AG08396 (cell line): ENCODE measurements around the gene SLC29A3.
"Not testable (repeated sequence)": the region's sequence is repeated elsewhere in the genome, so short reads cannot be mapped to it uniquely, and the experiment has no call there.

Source experiments
- DNase-seq: peaks from one replicate; pipeline ENCODE4 v3.0.0; 2012; ENCODE audit warnings: low spot score, mixed read lengths

SLC29A3 gene

DNA sequence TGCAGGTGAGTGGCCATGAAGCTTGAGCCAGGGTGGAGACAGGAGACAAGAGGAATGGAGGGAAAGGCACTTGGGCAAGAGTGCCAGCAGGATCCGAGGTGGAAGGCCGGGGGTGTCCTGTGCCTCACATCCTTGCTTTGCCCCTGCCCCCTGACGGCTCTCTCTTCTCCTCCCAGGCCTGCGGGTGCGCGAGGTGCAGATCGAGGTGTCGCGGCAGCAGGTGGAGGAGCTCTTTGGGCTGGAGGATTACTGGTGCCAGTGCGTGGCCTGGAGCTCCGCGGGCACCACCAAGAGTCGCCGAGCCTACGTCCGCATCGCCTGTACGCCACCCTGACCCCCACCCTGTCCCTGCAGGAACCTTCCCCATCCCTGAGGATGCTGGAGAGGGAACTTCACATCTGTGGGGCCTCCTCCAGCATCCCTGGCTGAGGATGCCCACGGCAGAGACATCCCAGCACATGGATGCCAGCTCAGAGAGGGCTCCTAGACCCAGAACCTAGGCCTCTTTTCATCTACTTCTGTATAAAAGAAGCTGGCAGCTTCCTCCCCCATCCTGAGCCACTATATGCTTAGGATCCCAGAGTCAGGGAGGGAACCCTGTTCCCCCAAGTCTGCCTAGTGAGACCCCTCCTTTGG is 34.4 kb upstream of the SLC29A3 start:
- no peak for DNase-seq

GRCh38 chr10:71285180-71285545 is 33.9 kb upstream of the SLC29A3 start:
- peak; percentile 79 for DNase-seq

DNA sequence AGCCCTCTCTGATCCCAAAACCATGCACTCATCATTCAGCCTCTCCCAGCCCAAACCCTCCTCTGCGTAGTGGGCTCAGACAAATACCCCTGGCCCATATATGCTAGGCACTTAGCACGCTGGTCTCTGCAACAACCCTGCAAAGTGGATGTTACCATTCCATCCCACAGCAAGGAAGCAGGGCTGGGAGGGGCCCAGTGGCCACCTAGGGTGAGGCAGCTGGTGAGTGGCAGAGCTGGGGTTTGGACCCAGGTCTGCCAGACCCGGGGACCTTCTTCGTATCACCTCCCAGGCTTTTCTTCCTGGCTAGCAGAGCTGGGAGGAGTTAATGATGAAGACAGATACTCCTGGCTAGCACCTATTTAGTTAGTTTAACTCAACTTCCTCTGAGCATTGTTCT is 33.1 kb upstream of the SLC29A3 start:
- no peak for DNase-seq

DNA sequence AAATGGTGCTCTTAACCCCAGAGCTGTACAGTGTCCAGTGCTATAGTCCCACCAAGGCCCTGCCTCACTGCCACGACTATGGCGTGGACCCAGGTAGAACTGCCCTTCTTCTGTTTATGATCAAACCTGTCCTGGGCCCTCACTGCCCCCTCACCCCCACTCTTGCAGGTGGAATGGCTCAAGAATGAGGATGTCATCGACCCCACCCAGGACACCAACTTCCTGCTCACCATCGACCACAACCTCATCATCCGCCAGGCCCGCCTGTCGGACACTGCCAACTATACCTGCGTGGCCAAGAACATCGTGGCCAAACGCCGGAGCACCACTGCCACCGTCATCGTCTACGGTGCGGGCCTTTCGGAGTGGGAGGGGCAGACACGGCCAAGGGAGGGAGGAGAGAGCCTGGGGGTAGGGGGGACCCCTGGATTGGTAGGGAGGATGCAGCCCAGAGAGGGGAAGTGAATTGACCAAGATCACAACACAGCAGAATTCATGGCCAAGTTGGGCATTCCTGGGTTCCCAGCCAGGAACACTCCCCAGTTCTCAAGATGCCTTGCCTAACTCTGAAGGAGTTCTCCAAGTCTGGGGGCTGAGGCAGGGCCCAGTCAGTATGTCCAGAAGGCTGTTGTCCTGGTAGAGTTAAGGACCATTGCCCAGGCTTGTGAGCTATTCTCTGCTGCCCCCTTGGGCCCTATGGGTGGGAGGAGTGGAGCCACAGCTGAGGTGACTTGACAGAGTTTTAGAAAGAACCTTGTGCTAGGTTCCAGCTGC is 32.4 kb upstream of the SLC29A3 start:
- no peak for DNase-seq

DNA sequence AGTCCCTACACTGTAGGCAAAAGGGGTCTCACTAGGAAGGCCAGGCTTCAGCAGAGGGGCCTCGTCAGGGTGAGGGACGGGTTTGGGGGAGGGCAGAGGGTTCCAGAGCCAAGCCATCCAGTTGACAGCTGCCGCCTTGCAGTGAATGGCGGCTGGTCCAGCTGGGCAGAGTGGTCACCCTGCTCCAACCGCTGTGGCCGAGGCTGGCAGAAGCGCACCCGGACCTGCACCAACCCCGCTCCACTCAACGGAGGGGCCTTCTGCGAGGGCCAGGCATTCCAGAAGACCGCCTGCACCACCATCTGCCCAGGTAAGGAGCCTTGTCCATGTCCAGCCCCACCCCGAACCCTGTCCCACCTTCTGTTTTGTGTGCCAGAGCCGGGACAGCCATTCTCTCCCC is 31.6 kb upstream of the SLC29A3 start:
- DNase-seq: no peak

GRCh38 chr10:71288461-71288860 is 30.6 kb upstream of the SLC29A3 start:
- DNase-seq: no peak

GRCh38 chr10:71289421-71290130 is 29.5 kb upstream of the SLC29A3 start:
- DNase-seq: no peak

DNA sequence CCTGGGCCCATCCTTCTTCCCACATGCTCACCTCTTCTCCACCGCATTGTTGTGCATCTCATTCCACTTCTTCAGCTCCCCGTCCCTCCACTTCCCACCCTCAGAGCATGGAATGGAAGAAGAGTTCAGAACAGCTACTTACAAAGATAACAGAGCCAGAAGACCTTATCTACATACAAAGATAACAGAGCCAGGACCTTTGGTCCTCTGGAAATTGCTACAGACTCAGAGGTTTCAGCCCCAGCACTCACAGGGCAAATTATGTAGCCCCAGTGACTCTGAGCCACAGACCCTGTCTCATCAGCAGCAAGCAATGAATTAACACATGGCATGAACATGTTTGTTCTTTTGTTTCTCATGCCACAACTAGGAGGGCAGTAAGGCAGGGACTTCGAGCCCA is 28.7 kb upstream of the SLC29A3 start:
- DNase-seq: no peak

DNA sequence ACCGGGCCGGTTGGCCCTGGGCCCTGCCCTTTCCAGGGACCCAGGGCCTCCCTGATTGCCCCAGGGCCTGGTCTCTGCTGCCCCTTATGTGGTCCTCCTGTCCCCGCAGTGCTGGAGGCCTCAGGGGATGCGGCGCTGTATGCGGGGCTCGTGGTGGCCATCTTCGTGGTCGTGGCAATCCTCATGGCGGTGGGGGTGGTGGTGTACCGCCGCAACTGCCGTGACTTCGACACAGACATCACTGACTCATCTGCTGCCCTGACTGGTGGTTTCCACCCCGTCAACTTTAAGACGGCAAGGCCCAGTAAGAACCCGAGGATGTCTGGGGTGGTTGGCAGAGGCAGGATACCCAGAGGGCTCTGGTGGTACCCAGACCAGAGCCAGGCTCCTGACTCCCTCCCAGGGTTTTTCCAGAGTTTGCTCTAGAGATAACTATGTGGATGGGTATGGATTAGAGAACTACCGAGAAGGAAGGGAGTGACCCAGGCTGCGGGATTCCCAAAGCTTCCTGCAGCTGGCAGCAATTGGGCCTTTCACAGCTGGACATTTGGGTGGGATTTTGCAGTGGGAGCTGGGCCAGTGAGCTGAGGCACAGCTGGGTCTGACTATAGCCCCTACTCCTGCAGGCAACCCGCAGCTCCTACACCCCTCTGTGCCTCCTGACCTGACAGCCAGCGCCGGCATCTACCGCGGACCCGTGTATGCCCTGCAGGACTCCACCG is 28.1 kb upstream of the SLC29A3 start:
- DNase-seq: no peak

GRCh38 chr10:71291528-71291900 is 27.5 kb upstream of the SLC29A3 start:
- DNase-seq: no peak

DNA sequence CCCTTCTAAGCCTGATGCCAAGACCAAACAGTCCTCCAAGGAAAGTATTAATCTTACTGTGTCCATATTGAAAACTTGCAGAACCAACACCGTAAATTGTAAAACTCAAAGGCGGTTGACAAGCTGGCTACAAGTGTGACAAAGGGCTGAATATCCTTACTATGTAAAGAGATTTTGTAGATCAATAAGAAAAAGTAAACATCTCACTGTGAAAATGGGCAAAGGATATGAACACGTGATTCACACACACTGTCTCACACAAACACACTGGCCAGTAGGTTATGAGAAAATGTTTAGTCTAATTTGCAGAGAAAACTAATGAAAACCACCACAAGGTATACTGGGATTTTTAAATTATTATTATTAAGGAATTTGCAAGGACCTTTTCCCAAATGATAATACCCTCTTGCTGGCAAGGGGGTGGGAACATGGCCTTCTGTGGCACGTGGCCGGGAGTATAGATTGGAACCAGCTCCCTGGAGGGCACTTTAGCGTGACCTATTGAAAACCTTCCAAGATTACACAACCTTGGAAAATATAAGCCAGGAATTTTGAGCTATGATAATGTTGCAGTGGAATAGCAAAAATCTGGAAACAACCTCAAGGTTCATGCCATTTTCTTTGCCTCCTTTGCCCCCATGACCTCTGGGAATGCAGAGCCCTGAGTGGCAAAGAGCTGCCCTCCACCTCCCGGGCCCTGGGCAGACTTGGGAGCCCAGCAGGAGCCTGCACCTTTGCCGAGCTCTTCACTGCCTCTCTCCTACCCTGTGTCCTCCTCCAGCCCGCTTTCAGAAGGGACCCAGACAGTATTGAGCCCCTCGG is 26.2 kb upstream of the SLC29A3 start:
- DNase-seq: no peak

GRCh38 chr10:71293446-71294084 is 25.5 kb upstream of the SLC29A3 start:
- DNase-seq: no peak

- no peak for DNase-seq
These were observed 24.9 kb upstream of the SLC29A3 start for GRCh38 chr10:71294091-71294561.

DNA sequence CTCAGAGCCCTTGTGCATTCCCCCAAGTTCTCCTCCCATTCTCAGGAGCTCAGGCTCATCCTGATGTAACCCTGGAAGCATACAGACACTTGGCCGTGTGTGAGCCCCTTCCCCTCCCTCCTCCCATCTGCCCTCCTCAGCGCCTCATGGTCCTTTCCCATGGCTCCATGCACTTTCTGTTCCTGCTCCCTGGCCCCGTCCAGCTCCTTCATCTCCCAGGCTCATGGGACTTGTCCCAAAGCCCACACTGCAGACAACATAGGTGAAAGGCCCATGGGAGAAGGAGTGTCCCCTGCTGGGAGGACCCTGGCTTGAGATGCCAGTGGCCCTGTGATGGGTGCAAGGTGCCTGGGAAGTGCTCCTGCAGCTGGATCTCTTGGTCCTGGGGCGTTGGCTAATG is 24.2 kb upstream of the SLC29A3 start:
- DNase-seq: no peak

DNA sequence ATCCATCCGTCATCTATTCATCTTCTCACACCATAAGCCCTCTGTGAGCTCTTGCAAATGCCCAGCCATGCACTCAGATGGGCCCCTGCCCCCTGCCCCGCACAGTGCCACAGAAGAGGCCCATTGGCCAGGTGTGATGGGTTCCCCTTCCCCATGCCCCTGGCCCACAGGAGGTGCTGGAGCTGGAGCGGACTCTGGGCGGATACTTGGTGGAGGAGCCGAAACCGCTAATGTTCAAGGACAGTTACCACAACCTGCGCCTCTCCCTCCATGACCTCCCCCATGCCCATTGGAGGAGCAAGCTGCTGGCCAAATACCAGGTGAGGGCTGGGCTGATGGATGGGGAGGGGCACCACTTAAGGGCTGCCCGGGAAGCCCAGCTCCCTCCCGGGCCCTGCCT is 23.4 kb upstream of the SLC29A3 start:
- DNase-seq: no peak

GRCh38 chr10:71296086-71296485 is 23.0 kb upstream of the SLC29A3 start:
- DNase-seq: no peak

- not testable (repeated sequence) for DNase-seq
These were observed 22.2 kb upstream of the SLC29A3 start for GRCh38 chr10:71296811-71297210.

DNA sequence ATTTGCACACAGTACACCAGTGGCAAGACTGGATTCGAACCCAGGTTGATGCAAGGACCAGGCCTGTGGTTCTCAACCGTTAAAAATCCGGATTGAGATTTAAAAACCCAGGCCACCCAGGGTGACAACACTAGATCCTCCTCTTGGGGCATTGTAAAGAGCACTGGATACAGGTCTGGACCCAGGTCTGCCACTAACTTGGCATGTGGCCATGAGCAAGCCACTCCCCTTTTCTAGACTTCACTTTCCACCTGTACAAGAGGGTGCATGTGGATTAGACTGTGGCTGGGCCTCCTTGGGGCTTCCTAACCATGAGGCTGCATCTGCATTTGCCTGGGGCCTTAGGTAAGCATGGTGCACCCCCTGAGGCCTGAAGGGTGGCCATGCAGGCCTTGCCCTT is 21.7 kb upstream of the SLC29A3 start:
- DNase-seq: no peak

DNA sequence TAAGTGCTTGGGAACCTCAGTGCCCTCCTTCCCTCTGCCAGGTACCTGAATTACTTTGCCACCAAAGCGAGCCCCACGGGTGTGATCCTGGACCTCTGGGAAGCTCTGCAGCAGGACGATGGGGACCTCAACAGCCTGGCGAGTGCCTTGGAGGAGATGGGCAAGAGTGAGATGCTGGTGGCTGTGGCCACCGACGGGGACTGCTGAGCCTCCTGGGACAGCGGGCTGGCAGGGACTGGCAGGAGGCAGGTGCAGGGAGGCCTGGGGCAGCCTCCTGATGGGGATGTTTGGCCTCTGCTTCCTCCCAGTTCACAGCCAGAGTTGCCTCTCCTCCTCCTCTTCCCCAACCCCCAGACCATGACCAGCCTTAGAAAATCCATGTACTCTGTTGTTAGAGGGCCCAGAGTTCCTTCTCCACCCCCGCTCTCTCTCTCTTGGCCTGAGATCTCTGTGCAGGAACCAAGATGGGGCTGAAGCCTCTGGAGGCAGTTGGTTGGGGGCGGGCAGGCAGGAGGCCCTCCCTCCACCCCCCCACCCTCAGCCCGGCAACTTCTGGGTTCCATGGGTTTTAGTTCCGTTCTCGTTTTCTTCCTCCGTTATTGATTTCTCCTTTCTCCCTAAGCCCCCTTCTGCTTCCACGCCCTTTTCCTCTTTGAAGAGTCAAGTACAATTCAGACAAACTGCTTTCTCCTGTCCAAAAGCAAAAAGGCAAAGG is 19.8 kb upstream of the SLC29A3 start:
- DNase-seq: no peak

DNA sequence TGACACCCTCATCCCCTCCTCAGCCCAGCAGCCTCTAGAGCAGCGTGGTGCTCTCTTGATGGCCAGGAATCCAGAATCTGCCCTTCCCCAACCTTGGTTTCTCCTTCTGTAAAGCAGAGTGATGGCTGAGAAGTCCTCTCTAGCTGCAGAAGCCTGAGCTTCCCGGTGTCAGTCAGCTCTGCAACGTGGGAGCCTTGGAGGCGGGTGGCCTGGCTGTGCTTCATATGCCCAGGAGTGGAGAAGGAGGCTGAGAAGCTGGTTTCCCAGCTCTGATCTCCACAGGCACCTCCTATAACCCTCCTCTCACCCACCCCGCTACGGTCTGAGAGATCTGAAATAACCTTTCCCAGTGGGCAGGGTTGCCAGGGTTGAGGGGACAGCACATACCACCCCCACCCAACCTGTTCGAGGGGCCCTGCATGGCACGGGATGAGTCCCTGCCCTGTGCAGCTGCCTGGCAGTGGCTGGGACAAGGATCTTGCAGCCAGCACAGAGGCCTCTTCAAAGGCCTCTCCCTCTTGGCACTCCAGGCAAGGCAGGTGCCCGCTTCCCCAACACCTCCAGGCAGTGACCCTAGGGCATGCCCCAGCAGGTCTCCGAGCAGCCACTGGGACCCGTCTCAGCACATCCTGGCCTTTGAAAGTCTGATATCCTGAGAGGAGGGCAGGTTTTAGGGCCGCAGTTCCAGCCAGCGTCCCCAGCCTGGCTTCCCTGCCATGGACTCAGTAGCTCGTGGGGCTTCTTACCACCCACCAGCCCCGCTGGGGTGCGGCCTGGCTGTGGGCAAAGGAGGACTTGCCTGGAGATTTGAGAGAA is 18.3 kb upstream of the SLC29A3 start:
- no peak for DNase-seq
